NCI-H1105 treated with DMSO at 0.1 percent for 48 hours (cell line): Measurements from ENCODE around the gene PODNL1.
"Not testable (repeated sequence)": the region's sequence is repeated elsewhere in the genome, so short reads cannot be mapped to it uniquely, and the experiment has no call there.

Source experiments
- DNase-seq: peaks from one replicate; lab custom pipeline; 2025; lab: John Stamatoyannopoulos, UW

Gene PODNL1

DNA sequence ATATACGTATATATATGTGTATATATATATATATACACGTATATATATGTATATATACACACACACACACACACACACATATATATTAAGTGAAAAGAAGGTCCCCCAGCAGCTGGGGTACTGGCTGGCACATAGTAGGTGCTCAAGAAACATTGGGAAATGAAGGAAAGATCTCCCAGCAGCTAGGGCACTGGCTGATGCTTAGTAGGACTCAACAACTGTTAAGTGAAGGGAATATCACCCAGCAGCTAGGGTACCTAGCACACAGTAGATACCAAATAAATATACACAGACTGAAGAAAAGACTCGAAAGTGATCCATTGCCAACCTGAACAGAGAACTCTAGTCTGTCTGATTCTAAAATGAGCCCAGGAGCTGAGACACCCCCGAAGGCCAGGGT, 12.2 kb downstream of the PODNL1 start:
- no peak for DNase-seq

DNA sequence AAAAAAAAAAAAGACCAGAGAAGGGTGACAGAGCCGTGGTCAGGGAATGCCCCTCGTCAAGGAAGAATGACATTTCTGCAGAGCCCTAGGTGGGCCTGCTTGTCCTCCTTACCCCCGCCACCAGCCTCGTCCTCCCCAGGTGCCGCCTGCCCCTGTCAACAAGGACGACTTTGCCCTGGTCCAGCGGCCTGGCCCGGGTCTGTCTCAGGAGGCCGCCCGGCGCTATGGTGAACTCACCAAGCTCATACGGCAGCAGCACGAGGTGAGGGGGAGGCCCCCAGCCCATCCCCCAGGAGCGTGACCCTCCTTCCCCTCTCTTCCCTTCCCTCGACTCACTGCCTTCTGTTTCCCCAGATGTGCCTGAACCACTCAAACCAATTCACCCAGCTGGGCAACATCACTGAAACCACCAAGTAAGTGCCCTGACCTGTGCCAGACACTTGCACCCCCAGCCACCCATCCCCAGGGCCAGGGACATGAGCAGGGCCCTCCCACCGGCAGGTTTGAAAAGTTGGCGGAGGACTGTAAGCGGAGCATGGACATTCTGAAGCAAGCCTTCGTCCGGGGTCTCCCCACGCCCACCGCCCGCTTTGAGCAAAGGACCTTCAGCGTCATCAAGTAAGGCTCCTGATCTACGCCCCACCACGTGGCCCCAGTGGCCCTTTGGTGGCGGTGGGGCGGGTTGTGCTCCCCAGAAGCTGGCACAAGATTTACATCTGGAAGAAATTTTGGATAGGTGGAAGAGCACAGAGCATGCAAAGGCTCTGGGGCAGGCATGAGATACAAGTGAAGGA, 14.8 kb downstream of the PODNL1 start:
- DNase-seq, result no peak

DNA sequence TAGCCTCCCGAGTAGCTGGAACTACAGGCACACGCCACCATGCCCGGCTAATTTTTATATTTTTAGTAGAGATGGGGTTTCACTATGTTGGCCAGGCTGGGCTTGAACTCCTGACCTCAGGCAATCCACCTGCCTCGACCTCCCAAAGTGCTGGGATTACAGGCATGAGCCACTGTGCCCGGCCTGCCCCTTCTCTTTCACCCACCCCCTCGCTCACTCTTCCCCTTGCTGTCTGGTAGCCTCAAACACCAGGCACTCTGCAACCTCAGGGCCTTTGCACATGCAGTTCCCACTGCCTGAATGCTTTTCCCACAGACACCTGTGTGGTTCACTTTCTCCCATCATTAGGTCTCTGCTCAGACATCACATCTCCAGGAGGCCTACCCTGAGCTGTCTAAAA, 16.1 kb downstream of the PODNL1 start:
- DNase-seq, result not testable (repeated sequence)

DNA sequence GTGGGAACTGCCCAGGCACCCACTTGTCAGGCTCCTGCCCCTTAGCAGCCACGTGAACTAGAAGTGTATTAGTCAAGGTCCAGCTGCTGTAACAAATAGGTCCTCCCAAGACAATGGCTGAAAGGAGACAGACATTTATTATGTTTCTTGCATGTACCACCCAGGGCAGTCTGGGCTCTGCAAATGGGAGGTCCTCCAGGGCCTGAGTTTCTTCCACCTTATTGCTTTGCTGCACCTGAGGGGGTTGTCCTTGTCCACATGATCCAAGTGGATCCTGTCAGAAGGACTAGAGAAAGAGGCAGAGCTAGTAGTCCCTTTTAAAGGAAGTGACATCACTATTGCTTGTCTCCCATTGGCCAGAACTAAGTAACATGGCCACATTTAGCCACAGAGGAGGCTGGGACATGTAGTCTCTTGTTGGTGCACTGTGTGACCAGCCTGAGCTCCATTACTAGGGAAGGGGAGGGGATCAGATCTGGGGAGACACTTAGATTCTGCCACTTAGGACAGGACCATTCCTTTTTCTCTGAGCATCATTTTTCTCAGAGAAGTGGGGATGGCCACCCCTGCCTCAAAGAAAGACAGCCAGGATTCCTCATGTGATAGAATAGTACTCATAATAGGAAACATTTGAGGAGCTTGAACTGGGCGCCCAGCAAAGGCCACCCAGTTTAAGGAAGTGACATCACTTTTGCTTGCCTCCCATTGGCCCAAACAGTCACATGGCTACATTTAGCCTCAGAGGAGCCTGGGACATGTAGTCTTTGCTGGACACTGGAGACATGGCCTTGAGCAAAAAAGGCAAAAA, 17.1 kb downstream of the PODNL1 start:
- peak; percentile 5 for DNase-seq

DNA sequence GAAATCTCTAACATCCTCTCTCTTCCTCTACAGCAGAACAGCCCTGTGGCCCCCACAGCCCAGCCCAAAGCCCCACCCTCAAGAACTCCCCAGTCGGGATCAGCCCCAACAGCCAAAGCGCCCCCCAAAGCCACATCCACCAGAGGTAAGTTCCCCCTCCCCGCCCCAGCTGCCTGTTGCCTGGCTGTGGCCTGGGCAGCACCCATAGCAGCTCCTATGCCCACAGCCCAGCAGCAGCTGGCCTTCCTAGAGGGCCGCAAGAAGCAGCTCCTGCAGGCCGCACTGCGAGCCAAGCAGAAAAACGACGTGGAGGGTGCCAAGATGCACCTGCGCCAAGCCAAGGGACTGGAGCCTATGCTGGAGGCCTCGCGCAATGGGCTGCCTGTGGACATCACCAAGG, 17.7 kb downstream of the PODNL1 start:
- DNase-seq, result no peak

DNA sequence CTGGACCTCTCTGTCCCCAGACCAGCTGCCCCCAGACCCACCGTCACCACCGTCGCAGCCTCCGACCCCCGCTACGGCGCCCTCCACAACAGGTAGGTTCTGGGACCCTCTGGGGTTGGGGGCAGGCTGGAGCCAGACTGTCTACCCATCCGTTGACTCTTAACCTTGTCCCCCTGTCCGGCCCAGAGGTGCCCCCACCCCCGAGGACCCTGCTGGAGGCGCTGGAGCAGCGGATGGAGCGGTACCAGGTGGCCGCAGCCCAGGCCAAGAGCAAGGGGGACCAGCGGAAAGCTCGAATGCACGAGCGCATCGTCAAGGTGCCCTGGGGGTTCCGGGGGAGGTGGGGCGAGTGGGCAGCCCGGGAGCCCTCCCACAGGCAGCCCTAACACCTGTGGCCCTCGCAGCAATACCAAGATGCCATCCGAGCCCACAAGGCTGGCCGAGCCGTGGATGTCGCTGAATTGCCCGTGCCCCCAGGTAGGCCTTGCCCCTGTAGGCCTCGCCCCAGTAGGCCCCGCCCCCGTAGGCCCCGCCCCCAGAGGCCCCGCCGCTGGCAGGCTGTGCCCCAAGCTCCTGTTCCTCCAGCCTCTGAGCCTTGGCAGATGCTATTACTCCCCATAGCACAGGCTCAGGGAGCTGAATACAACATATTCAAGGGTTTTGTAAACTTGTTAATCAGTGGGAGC, 19.3 kb downstream of the PODNL1 start:
- DNase-seq, result no peak

DNA sequence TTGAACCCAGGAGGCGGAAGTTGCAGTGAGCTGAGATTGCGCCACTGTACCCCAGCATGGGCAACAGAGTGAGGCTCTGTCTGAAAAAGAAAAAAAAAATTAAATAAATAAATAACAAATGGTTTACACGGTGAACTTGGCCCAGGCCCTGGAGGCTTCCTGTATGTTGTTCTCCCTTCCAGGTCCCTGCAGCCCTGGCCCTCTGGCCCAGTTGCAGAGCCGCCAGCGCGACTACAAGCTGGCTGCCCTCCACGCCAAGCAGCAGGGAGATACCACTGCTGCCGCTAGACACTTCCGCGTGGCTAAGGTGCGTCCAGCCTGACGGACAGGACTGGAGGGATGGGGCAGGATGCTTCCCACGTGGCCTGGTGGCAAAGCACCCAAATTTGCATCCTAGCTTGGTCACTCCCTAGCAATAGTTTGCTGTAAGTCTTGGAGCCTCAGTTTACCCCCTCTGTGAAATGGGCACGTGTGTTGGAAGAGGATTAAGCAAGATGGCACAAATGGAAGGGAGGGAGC, 20.3 kb downstream of the PODNL1 start:
- DNase-seq, result no peak

DNA sequence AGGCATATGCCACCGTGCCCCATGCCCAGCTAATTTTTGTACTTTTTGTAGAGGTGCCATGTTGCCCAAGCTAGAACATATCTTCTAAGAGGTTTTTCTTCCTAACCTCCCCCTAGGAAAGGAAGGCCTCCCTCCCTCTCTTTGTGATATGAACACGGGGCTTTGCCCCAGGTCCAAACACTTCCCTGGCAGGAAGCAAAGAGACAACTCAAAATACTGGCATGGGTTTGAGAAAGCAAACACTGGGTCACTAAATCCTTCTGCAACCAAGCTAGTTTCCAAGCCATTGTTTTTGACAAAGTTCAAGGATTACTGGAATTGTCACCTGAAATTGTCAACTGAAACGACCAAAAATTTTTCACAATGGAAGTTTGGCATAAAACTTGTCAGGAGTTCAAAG, 23.4 kb downstream of the PODNL1 start:
- no peak for DNase-seq

DNA sequence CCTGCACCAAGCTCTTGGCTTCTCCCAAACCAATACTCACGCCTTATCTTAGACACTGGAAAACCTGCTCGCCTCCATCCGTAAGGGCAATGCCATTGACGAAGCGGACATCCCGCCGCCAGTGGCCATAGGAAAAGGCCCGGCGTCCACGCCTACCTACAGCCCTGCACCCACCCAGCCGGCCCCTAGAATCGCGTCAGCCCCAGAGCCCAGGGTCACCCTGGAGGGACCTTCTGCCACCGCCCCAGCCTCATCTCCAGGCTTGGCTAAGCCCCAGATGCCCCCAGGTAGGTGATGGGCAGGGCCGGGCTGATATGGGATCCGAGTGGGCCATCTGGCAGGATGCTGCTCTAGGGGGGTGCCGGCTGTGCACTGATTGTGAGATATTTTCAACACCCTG, 24.9 kb downstream of the PODNL1 start:
- DNase-seq, result no peak

DNA sequence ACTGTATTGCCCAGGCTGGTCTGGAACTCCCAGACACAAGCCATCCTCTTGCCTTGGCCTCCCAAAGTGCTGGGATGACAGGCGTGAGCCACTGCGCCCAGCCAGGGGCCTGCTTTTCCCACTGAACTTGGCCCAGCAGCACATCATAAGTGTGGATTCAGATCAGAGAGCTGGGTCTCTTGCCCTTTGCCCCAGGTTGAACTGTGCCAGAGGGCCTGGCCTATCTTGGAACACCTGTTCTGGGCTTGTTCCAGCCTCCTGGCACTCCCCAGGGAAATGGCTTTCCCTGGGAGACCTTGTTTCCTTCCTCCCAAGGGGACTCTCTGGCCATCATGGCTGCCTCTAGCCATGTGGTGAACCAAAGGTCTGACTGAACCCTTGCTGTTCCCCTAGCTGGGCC, 28.8 kb downstream of the PODNL1 start:
- DNase-seq, result no peak

DNA sequence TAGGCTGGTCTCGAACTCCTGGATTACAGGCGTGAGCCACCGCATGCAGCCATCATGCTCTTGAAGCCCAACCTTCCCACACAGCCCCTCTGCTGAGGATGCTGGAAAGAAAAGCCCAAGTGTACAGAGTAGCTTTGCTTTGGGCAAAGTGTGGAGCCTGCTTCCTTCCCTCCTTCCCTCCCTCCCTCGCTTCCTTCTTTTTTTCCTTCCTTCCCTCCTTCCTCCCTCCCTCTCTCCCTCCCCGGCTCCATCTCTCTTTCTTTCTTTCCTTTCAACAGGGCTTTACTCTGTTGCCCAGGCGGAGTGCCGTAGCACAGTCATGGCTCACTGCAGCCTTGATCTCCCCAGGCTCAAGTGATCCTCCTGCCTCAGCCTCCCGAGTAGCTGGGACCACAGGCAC, 29.5 kb downstream of the PODNL1 start:
- DNase-seq, result no peak

DNA sequence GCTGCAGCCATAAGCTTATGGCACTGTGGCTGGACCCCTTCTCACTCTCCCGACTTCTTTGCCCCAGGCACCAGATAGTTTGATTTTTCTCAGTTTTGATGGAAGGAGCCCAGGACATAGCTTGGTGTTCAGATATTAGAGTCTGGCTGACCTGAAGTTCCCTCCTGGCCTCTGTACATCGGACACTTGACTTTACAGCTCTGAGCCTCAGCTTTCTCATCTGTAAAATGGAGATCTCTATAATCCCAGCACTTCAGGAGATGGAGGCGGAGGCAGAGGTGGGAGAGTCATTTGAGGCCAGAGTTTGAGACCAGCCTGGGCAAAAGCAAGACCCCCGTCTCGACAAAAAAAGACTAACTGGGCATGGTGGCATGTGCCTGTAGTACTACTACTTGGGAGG, 31.3 kb downstream of the PODNL1 start:
- no peak for DNase-seq

DNA sequence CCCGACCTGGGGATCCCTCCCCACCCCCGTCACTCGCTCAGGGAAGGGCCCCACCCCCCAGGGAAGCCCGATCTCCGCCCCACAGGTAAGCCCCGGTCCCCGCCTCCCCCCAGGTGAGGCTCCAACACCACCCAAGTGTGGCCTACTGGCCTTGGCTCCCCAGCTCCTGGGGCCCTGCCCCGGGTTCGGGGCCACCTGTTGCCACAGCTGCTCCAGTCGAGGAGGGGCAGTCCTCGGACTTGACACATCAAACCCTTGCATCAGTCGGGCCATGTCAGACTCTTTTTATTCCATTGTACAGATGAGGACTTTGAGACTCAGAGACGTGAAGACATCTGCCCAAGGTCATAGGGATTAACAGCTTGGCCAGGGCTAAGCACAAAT, 31.7 kb downstream of the PODNL1 start:
- DNase-seq, result peak; percentile 30

DNA sequence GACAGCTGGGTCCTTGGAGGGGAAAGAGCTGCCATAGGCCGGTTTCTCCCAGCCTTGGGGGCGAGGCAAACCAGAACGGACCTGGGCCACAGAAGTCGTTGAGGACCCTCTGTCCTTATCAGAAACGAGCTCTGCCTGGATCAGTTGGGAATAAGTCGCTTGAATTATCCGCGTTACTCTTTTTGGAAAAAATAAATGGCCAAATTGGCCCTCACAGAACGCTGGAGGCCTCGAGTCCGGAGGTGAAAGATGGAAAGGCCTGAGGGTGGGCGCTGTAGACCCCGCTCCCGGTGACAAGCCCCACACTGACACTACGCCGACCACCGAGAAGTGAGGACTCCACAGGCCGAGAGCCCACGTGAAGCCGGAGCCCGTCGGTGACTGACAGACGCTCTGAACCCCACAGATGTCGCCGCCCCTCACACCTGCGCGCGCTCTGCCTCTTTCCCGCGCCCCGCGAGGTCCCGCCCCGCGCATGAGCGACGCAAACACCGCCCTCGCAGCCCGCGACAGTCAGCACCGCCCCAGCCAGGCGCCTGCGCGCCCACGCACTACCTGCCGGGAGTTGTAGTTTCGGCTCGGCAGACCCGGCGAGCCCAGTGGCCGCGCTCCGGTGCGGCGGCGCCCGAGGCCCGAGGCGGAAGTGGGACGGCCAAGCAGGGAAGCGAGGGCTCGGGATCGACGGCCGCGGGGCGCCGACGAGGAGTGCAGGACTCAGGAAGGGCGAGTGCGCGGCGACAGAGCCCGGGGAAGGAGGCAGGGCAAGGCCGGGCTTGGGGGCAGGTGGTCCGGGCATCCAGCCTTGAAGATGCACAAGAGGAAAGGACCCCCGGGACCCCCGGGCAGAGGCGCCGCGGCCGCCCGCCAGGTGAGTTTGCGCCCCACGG, 32.3 kb downstream of the PODNL1 start, which contains the start of the genes BRME1 and CC2D1A:
Gene BRME1 (minus strand): TSS at position 484 of the 887 bp plus-strand sequence. CDS start 1,225 bp downstream, outside the sequence.
Gene CC2D1A (plus strand): TSS at position 568 of the 887 bp plus-strand sequence. CDS start 241 bp downstream, at position 809.
- DNase-seq, result peak; percentile 88

DNA sequence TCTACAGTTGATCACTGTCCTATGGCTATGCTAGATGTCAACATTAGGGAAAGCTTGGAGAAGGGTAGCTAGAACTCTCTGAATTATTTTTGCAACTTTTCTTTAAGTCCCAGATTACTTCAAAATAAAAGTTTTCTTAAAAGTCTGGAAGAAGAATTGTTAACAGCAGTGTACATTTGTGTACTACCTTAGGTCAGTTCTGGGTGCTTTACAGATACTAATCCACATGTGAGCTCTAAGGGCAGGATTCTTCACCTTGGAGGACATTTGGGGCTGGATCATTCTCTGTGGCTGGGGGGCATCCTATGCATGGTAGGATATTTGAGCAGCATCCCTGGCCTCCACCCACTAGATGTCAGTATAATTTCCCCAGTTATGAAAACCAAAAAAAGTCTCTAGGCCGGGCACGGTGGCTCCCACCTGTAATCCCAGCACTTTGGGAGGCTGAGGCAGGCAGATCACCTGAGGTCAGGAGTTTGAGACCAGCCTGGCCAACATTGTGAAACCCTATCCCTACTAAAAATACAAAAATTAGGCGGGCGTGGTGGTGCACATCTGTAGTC, 35.1 kb downstream of the PODNL1 start:
- DNase-seq, result no peak

DNA sequence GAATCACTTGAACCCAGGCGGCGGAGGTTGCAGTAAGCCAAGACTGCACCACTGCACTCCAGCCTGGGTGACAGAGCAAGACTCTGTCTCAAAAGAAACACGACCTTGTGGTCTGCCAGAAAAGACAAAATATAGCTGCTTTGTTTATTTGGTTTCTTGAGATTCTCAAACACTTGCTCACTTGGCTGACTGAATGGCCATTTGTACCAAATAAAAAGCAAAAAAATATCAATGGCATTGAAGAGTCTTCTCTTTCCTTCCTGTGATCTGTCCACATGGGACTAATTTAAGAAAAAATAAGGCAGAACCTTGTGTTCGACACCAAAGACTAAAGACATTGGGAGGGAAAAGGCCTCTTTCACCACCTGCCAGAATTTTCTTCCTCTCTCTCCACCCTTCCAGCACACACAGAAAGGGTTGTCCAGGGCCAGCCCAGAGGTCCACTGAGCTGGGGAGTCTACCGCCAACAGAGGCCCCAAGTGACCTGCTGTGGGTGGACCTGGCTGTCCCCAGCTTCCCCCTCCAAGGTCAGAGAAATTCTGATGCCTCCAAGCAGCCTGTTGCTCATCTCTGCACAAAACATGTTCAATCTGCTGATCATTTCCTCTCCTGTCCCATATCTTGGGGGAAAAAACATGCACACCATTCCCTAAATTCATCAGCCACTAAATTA, 38.2 kb downstream of the PODNL1 start:
- DNase-seq, result no peak

DNA sequence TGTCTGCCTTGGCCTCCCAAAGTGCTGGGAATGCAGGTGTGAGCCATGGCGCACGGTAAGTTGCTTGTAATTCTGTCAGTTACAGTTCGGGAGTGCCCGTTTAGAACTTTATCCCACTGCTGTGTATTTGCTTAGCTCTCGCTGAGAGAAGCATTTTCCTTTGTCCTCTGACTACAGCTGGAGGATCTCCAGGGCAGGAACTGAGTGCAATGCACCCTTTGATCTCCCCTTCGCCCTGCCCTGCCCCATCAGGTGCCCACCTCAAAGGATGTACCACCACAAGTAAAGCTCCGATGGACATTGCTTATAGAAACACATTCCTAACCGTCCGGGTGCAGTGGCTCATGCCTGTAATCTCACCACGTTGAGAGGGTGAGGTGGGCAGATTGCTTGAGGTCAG, 38.8 kb downstream of the PODNL1 start:
- no peak for DNase-seq

DNA sequence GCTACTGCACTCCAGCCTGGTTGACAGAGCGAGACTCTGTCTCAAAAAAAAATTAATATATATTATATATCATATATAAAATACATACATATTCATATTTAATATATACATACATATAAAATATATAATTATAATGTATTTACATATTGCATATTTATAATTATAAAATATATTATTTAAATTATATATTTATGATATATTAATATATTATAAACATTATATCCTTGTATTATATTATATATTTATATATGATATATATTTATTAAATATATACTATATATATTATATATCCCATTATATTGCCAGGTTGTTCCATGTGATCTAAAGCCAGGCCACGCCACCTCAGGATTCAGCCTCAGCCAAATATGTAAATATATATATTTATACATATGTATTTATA, 42.0 kb downstream of the PODNL1 start:
- DNase-seq, result no peak

DNA sequence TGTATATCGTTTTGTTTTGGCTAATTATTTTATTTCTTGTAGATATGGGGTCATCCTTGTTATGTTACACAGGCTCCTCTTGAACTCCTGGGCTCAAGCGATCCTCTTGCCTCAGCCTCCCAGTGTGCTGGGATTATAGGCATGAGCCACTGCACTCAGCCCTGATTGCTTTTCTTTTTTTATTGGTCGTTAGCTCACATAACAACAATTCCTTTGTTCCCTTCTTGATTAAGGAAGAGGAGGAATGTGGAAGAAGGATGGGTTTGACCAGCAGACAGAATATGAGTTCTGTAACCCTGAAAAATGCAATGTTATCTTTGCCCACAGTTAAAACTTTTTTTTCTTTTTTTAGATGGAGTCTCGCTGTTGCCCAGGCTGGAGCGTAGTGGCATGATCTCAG, 43.7 kb downstream of the PODNL1 start:
- DNase-seq, result no peak

DNA sequence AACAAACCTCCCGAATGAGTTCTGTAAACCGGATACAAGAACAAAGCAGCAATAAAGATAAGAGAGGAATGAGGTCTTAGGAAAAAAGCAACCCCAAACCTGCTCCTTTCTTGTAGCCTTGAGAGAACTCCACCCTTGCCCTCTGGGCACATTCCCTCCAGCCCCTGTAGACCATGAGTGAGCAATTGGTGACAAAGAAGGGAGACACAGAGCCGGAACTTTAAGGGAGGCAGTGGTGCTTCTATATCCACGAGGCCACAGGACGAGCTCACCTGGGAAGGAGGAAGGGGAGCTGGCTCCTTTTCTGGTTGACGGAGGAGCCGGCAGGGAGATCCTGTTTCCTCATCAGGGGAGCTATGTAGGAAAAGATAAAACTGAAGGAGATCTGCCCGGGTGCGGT, 45.3 kb downstream of the PODNL1 start:
- no peak for DNase-seq
